ENCODE measurements around the gene UGT1A9. TPM values are rescaled to one million over a fixed set of nuclear protein-coding genes. Genes with fewer than 3 reads are reported as not detected.
"Not testable (repeated sequence)": the region's sequence is repeated elsewhere in the genome, so short reads cannot be mapped to it uniquely, and the experiment has no call there.

The UGT1A9 gene
- total and polyA plus RNA-seq, 2 experiments from 2014 or later, result 9.6 to 12.6 TPM

DNA sequence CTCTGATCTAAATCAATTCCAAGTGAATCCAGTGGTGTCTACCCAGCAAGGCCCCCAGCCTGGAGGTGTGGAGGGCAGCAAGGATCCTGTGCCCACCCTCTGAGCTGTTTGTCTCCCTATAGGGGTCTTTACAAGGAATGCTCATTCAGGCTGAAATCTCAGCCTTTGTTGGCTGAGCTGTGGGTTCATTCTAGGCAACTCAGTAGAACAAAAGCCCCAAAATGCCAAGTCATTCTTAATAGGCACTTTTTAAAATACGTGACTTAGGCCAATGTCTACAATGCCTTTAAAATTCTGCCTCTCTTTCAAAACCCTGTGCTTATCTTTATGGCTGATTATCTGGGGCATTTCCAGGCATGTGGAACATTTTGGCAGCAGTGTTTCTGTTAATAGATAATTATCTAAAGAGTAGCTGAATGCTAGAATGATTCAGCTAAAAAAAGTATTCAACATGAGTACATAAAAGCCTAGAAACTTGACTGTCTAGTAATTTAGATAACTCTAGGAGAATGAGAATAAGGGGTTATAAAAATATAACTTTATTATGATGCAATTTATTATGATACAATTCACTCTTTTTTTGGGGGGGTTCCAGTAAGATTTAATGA, 28.4 kb downstream of the UGT1A9 start:
- no peaks in the 10 kb centered on the region for H3K9me3 ChIP-seq (ENCODE audit: low read depth)
- no peaks in the 10 kb centered on the region for H3K27me3 ChIP-seq
- WGBS (ENCODE audit: low lambda C conversion rate, missing lambda C conversion rate), result 13% methylated on average over 1 of the region's 1 CpG
- H3K4me2 ChIP-seq, result no peak overlapping the region
- H3K4me3 ChIP-seq, result no peak overlapping the region
- peak overlapping the region; percentile 67 for H3K27ac ChIP-seq
- no peaks in the 10 kb centered on the region for H3K36me3 ChIP-seq (replicated peaks; ENCODE audit: insufficient read depth, low read depth)
- H4K20me1 ChIP-seq (ENCODE audit: insufficient read depth, poor library complexity, severe bottlenecking), result no peaks in the 10 kb centered on the region
- H3K9me2 ChIP-seq (replicated peaks; ENCODE audit: insufficient read depth), result no peaks in the 10 kb centered on the region
- TF ChIP-seq EZH2 (IDR thresholded peaks at IDR 0.05; ENCODE audit: borderline replicate concordance), result no peak
- no peak for TF ChIP-seq EZH2phosphoT487 (IDR thresholded peaks at IDR 0.05; ENCODE audit: low read depth, severe bottlenecking, unreplicated experiment)
- TF ChIP-seq, protein P1, sequence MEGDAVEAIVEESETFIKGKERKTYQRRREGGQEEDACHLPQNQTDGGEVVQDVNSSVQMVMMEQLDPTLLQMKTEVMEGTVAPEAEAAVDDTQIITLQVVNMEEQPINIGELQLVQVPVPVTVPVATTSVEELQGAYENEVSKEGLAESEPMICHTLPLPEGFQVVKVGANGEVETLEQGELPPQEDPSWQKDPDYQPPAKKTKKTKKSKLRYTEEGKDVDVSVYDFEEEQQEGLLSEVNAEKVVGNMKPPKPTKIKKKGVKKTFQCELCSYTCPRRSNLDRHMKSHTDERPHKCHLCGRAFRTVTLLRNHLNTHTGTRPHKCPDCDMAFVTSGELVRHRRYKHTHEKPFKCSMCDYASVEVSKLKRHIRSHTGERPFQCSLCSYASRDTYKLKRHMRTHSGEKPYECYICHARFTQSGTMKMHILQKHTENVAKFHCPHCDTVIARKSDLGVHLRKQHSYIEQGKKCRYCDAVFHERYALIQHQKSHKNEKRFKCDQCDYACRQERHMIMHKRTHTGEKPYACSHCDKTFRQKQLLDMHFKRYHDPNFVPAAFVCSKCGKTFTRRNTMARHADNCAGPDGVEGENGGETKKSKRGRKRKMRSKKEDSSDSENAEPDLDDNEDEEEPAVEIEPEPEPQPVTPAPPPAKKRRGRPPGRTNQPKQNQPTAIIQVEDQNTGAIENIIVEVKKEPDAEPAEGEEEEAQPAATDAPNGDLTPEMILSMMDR (IDR thresholded peaks at IDR 0.05; ENCODE audit: poor library complexity), result no peak
- no peak overlapping the region for H2AFZ ChIP-seq
- H3K4me1 ChIP-seq (ENCODE audit: insufficient read depth), result peaks cover 3% of the 10 kb centered on the region
- peak; percentile 42 for DNase-seq (ENCODE audit: low spot score)
- no peaks in the 10 kb centered on the region for H3K79me2 ChIP-seq

DNA sequence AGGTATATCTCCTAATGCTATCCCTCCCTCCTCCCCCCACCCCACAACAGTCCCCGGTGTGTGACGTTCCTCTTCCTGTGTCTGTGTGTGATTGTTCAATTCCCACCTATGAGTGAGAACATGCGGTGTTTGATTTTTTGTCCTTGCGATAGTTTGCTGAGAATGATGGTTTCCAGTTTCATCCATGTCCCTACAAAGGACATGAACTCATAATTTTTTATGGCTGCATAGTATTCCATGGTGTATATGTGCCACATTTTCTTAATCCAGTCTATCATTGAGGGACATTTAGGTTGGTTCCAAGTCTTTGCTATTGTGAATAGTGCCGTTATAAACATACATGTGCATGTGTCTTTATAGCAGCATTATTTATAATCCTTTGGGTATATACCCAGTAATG, 29.1 kb downstream of the UGT1A9 start:
- DNase-seq (ENCODE audit: low spot score), result not testable (repeated sequence)
- 92% methylated on average over 5 of the region's 5 CpGs for WGBS (ENCODE audit: low lambda C conversion rate, missing lambda C conversion rate)

DNA sequence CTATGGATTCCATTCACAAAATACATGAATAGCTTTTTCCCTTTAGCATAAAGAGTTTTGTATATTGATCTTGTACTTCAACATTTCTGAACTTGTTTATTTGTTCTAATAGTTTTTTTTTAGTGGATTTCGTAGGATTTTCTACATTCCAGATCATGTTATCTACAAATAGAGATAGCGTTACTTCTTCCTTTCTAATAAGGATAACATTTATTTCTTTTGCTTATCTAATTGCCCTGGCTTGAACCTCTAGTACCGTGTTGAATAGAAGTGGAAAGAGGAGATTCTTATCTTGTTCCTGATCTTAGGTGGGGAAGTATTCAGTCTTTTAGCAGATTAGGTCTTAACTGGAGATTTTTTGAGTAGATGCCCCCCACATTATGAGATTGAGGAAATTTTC, 30.5 kb downstream of the UGT1A9 start:
- H2AFZ ChIP-seq, result no peak overlapping the region
- H3K27me3 ChIP-seq, result no peaks in the 10 kb centered on the region
- no peaks in the 10 kb centered on the region for H3K36me3 ChIP-seq (replicated peaks; ENCODE audit: insufficient read depth, low read depth)
- peaks cover 3% of the 10 kb centered on the region for H3K4me1 ChIP-seq (ENCODE audit: insufficient read depth)
- no peaks in the 10 kb centered on the region for H3K79me2 ChIP-seq
- DNase-seq (ENCODE audit: low spot score), result no peak
- no peaks in the 10 kb centered on the region for H3K9me2 ChIP-seq (replicated peaks; ENCODE audit: insufficient read depth)
- no peak overlapping the region for H3K27ac ChIP-seq
- WGBS (ENCODE audit: low lambda C conversion rate, missing lambda C conversion rate), result 41% methylated on average over 3 of the region's 3 CpGs
- H3K4me3 ChIP-seq, result no peak overlapping the region
- no peak overlapping the region for H3K4me2 ChIP-seq
- TF ChIP-seq EZH2phosphoT487 (IDR thresholded peaks at IDR 0.05; ENCODE audit: low read depth, severe bottlenecking, unreplicated experiment), result no peak
- TF ChIP-seq, protein P1 (IDR thresholded peaks at IDR 0.05; ENCODE audit: poor library complexity), result no peak
- TF ChIP-seq EZH2 (IDR thresholded peaks at IDR 0.05; ENCODE audit: borderline replicate concordance), result no peak
- H3K9me3 ChIP-seq (ENCODE audit: low read depth), result no peaks in the 10 kb centered on the region
- no peaks in the 10 kb centered on the region for H4K20me1 ChIP-seq (ENCODE audit: insufficient read depth, poor library complexity, severe bottlenecking)

More for the DNA sequence above, 29.1 kb downstream of the UGT1A9 start:
- H3K27me3 ChIP-seq; H3K9me3 ChIP-seq (ENCODE audit: low read depth); H4K20me1 ChIP-seq (ENCODE audit: insufficient read depth, poor library complexity, severe bottlenecking); H3K4me1 ChIP-seq (ENCODE audit: insufficient read depth); H3K79me2 ChIP-seq; H3K9me2 ChIP-seq (replicated peaks; ENCODE audit: insufficient read depth); H3K4me3 ChIP-seq; H3K36me3 ChIP-seq (replicated peaks; ENCODE audit: insufficient read depth, low read depth); H3K27ac ChIP-seq; H2AFZ ChIP-seq; H3K4me2 ChIP-seq: not testable (repeated sequence)

DNA sequence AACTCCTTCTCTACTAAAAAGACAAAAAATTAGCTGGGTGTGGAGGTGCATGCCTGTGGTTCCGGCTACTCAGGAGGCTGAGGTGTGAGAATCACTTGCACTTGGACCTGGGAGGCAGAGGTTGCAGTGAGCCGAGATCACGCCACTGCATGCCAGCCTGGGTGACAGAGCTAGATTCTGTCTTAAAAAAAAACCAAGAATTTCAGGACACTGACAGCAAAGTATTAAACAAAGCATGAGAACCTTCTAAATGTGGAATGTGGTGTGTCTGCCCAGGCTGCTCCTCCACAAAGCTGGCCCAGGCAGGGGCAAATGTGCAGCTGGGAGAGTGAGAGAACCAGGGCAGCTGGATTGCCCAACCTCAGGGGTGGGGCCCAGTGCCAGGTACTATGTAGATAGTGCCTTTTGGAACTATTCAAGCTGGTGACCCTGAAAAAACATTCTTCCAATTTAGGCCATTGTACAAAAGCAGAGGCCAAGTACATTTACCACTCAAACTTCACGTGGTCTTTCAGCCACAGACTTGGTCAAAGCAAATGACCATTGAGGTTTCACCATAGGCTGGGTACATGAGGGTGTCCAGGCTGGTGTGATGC, 34.3 kb downstream of the UGT1A9 start:
- no peak overlapping the region for H3K27ac ChIP-seq
- TF ChIP-seq EZH2phosphoT487 (IDR thresholded peaks at IDR 0.05; ENCODE audit: low read depth, severe bottlenecking, unreplicated experiment), result no peak
- no peak for TF ChIP-seq EZH2 (IDR thresholded peaks at IDR 0.05; ENCODE audit: borderline replicate concordance)
- TF ChIP-seq, protein P1 (IDR thresholded peaks at IDR 0.05; ENCODE audit: poor library complexity), result no peak

More for the DNA sequence above, 34.3 kb downstream of the UGT1A9 start:
- H3K36me3 ChIP-seq (replicated peaks; ENCODE audit: insufficient read depth, low read depth), result no peaks in the 10 kb centered on the region
- no peak overlapping the region for H3K4me2 ChIP-seq
- no peaks in the 10 kb centered on the region for H3K4me1 ChIP-seq (ENCODE audit: insufficient read depth)
- no peaks in the 10 kb centered on the region for H3K27me3 ChIP-seq
- no peaks in the 10 kb centered on the region for H3K79me2 ChIP-seq
- 80% methylated on average over 4 of the region's 4 CpGs for WGBS (ENCODE audit: low lambda C conversion rate, missing lambda C conversion rate)
- H3K9me2 ChIP-seq (replicated peaks; ENCODE audit: insufficient read depth), result no peaks in the 10 kb centered on the region
- no peaks in the 10 kb centered on the region for H3K9me3 ChIP-seq (ENCODE audit: low read depth)
- no peak overlapping the region for H3K4me3 ChIP-seq
- no peak for DNase-seq (ENCODE audit: low spot score)
- no peaks in the 10 kb centered on the region for H4K20me1 ChIP-seq (ENCODE audit: insufficient read depth, poor library complexity, severe bottlenecking)
- no peak overlapping the region for H2AFZ ChIP-seq

Data from hepatocyte (in vitro differentiated cells).